Measurements from ENCODE around the gene CELSR1.

The CELSR1 gene

GRCh38 chr22:46584081-46584921 is 46.9 kb upstream of the CELSR1 start:
- Histone ChIP-seq H3K9me3 (no peaks in the 10 kb centered on the region), H3K4me1 (peaks cover 32% of the 10 kb centered on the region), H3K4me3 (ENCODE audit: low read depth, low read length) (no peak overlapping the region), H3K27me3 (no peaks in the 10 kb centered on the region), H3K36me3 (peaks cover 7% of the 10 kb centered on the region)
- peak; percentile 19 for DNase-seq
- TF ChIP-seq CTCF (IDR thresholded peaks at IDR 0.05; ENCODE audit: low read depth, low read length): no peak

GRCh38 chr22:46583571-46583970 is 46.2 kb upstream of the CELSR1 start:
- H3K36me3 ChIP-seq: peaks cover 7% of the 10 kb centered on the region
- no peak for TF ChIP-seq CTCF (IDR thresholded peaks at IDR 0.05; ENCODE audit: low read depth, low read length)
- H3K4me3 ChIP-seq (ENCODE audit: low read depth, low read length): no peak overlapping the region
- H3K27me3 ChIP-seq: no peaks in the 10 kb centered on the region
- peaks cover 35% of the 10 kb centered on the region for H3K4me1 ChIP-seq
- no peak for DNase-seq
- no peaks in the 10 kb centered on the region for H3K9me3 ChIP-seq

- DNase-seq: no peak
- no peaks in the 10 kb centered on the region for H3K27me3 ChIP-seq
- H3K36me3 ChIP-seq: peaks cover 7% of the 10 kb centered on the region
- H3K4me1 ChIP-seq: peaks cover 24% of the 10 kb centered on the region
- no peaks in the 10 kb centered on the region for H3K9me3 ChIP-seq
- TF ChIP-seq CTCF (IDR thresholded peaks at IDR 0.05; ENCODE audit: low read depth, low read length): no peak
- no peak overlapping the region for H3K4me3 ChIP-seq (ENCODE audit: low read depth, low read length)
These were observed 45.0 kb upstream of the CELSR1 start for GRCh38 chr22:46582281-46582933.

DNA sequence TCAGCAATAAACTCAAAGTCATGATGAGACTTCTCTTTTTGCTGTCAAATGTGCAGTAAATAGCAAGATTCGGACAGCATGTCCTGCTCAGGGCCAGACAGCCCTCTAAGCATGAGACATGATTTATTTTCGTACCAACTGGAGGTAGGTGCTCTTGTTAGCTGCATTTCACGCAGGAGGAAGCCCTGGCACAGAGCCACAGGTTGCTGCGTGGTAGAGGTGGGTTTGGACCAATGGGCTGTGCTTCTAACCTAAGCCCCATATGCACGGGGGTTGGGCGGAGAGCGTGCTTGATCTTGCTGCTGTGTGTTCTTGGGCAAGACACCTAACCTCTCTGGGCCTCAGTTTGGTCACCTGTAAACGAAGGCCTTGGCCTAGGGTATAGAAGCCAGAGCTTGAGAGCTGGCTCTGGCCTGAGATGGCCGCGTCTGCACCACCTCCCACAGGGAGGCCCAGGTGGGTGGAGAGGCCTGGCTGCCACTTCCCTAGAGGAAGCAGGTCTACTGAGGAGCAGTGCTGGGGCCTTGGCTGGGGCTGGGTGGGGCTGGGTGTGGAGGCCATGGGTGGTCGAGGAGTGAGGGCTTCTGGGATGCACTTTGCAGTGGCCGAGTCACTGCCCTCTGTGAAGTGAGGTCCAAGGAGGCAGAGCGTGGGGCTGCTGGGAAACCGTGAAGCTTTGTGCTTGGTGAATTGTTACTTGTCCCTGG is 44.3 kb upstream of the CELSR1 start:
- no peaks in the 10 kb centered on the region for H3K27me3 ChIP-seq
- TF ChIP-seq CTCF (IDR thresholded peaks at IDR 0.05; ENCODE audit: low read depth, low read length): no peak
- no peaks in the 10 kb centered on the region for H3K9me3 ChIP-seq
- peaks cover 7% of the 10 kb centered on the region for H3K36me3 ChIP-seq
- DNase-seq: no peak
- H3K4me1 ChIP-seq: peaks cover 18% of the 10 kb centered on the region
- no peak overlapping the region for H3K4me3 ChIP-seq (ENCODE audit: low read depth, low read length)

DNA sequence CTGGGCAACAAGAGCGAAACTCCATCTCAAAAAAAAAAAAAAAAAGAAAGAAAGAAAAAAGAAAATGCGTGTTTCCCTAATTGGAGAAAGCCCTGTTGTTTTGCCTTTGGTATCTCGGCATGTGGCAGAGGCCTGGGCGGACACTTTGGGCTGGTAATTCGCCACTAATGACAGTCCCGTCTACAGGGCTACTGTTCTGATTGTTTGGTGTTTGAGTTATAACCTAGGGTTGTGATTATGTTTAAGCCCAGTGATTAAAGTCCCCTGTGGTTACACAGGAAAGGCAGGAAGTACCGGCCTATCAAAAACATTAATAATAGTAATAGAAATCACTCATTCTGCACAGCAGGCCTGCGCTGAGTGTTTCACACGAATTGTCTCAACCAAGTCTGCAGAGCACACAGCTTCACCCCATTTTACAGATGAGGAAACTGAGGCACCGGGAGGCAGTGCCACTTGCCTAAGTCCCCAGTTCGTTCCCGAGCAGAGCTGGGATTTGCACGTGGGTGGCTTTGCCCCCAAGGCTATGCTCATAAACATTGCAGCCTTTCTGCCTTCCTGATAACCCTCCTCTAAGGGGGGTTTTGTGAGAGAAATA is 43.6 kb upstream of the CELSR1 start:
- H3K36me3 ChIP-seq: peaks cover 7% of the 10 kb centered on the region
- no peak overlapping the region for H3K4me3 ChIP-seq (ENCODE audit: low read depth, low read length)
- no peaks in the 10 kb centered on the region for H3K27me3 ChIP-seq
- DNase-seq: no peak
- peaks cover 13% of the 10 kb centered on the region for H3K4me1 ChIP-seq
- TF ChIP-seq CTCF (IDR thresholded peaks at IDR 0.05; ENCODE audit: low read depth, low read length): no peak
- H3K9me3 ChIP-seq: no peaks in the 10 kb centered on the region
